ENCODE results near the gene BBIP1.

BBIP1 gene

DNA sequence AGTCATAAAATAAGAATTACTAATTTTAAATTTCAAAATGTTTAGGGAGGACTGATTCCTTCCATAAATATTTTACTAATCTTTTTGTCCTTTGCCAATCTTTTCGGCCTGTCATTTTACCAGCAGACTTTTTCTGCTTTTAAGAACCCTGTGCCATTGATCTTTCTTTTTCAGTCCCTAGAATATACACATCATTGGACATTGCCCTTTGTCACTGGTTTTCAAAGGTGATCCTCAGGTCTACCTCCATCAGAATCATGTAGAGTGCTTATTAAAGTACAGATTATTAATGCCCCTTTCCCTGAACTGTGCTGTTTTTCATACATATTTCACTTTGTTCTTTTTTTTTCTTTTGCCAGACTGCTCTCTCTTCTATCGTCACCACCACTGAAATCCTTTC, 44.2 kb upstream of the BBIP1 start:
- H3K36me3 ChIP-seq (ENCODE audit: low read length): peaks cover 32% of the 10 kb centered on the region; the same call in 1 of the 2 replicates
- H3K27ac ChIP-seq (ENCODE audit: low read depth, low read length): no peak overlapping the region
- H3K79me2 ChIP-seq (ENCODE audit: insufficient read depth, low read length): peaks cover 100% of the 10 kb centered on the region
- peaks cover 59% of the 10 kb centered on the region for H4K20me1 ChIP-seq (ENCODE audit: low read depth, low read length)
- no peak overlapping the region for H2AFZ ChIP-seq (ENCODE audit: low read depth, low read length, severe bottlenecking)
- H3K9ac ChIP-seq (ENCODE audit: low read length): no peak overlapping the region
- no peak overlapping the region for H3K4me2 ChIP-seq (ENCODE audit: low read depth, low read length, poor library complexity, severe bottlenecking)
- no peaks in the 10 kb centered on the region for H3K27me3 ChIP-seq (ENCODE audit: low read length)
- no peak overlapping the region for H3K4me3 ChIP-seq (ENCODE audit: insufficient read depth, low read length, poor library complexity, severe bottlenecking)
- H3K9me2 ChIP-seq (replicated peaks; ENCODE audit: insufficient read depth, low read length): no peaks in the 10 kb centered on the region
- peaks cover 18% of the 10 kb centered on the region; the same call in 1 of the 2 replicates for H3F3A ChIP-seq (ENCODE audit: insufficient read depth)
- H3K9me3 ChIP-seq (ENCODE audit: insufficient read depth, low read length): no peaks in the 10 kb centered on the region
- TF ChIP-seq EZH2phosphoT487 (conservative IDR thresholded peaks at IDR 0.05; ENCODE audit: low read length): no peak
- TF ChIP-seq, protein P1, sequence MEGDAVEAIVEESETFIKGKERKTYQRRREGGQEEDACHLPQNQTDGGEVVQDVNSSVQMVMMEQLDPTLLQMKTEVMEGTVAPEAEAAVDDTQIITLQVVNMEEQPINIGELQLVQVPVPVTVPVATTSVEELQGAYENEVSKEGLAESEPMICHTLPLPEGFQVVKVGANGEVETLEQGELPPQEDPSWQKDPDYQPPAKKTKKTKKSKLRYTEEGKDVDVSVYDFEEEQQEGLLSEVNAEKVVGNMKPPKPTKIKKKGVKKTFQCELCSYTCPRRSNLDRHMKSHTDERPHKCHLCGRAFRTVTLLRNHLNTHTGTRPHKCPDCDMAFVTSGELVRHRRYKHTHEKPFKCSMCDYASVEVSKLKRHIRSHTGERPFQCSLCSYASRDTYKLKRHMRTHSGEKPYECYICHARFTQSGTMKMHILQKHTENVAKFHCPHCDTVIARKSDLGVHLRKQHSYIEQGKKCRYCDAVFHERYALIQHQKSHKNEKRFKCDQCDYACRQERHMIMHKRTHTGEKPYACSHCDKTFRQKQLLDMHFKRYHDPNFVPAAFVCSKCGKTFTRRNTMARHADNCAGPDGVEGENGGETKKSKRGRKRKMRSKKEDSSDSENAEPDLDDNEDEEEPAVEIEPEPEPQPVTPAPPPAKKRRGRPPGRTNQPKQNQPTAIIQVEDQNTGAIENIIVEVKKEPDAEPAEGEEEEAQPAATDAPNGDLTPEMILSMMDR (IDR thresholded peaks at IDR 0.05; ENCODE audit: insufficient read depth, low read length, poor library complexity, severe bottlenecking): no peak

DNA sequence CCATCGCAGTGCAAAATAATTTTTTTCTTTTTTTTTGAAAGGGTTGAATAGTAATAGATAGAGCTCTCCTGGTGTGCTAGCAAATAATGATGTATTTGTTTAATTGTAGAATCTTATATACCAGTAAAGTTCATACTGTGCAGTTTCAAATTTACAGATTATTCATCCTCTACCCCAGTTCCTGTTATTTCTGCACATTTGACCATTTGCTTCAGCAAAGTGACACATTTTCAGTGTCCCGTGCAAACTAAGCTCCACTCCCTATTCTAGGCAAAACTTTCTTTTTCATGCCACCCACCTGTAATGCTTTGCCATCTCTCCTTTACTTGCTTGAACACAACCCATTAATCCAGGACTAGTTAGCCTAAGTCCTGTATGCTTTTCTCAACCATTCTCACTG, 43.5 kb upstream of the BBIP1 start:
- H4K20me1 ChIP-seq (ENCODE audit: low read depth, low read length): peaks cover 51% of the 10 kb centered on the region
- peaks cover 100% of the 10 kb centered on the region for H3K79me2 ChIP-seq (ENCODE audit: insufficient read depth, low read length)
- H3K36me3 ChIP-seq (ENCODE audit: low read length): peaks cover 31% of the 10 kb centered on the region; the same call in 1 of the 2 replicates
- TF ChIP-seq, protein P1 (IDR thresholded peaks at IDR 0.05; ENCODE audit: insufficient read depth, low read length, poor library complexity, severe bottlenecking): no peak
- no peak for TF ChIP-seq EZH2phosphoT487 (conservative IDR thresholded peaks at IDR 0.05; ENCODE audit: low read length)
- no peak overlapping the region for H3K9ac ChIP-seq (ENCODE audit: low read length)
- no peak overlapping the region for H2AFZ ChIP-seq (ENCODE audit: low read depth, low read length, severe bottlenecking)
- H3K27me3 ChIP-seq (ENCODE audit: low read length): no peaks in the 10 kb centered on the region
- no peaks in the 10 kb centered on the region for H3K9me2 ChIP-seq (replicated peaks; ENCODE audit: insufficient read depth, low read length)
- H3F3A ChIP-seq (ENCODE audit: insufficient read depth): peaks cover 18% of the 10 kb centered on the region; the same call in 1 of the 2 replicates
- H3K9me3 ChIP-seq (ENCODE audit: insufficient read depth, low read length): no peaks in the 10 kb centered on the region
- no peak overlapping the region for H3K4me3 ChIP-seq (ENCODE audit: insufficient read depth, low read length, poor library complexity, severe bottlenecking)
- H3K4me2 ChIP-seq (ENCODE audit: low read depth, low read length, poor library complexity, severe bottlenecking): no peak overlapping the region
- H3K27ac ChIP-seq (ENCODE audit: low read depth, low read length): no peak overlapping the region

DNA sequence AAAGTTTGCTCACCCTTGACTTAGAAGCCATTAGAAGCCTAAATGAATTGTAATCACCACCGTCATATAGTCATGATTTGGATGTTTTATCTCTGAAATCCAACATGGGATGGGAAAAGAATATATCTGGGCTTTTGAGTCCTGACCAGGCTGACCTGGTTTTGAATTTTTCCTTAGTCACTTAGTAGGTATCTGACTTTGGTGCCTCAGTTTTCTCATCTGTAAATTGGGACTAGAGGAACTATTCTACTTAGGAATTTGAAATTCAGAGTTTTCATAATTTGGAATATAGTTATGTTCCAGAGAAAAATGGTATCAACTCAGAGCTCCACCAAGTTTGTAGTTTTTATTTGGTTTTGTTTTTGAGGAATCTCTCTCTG, 41.3 kb upstream of the BBIP1 start:
- H2AFZ ChIP-seq (ENCODE audit: low read depth, low read length, severe bottlenecking): no peak overlapping the region
- no peaks in the 10 kb centered on the region for H3K27me3 ChIP-seq (ENCODE audit: low read length)
- TF ChIP-seq, protein P1 (IDR thresholded peaks at IDR 0.05; ENCODE audit: insufficient read depth, low read length, poor library complexity, severe bottlenecking): no peak
- TF ChIP-seq EZH2phosphoT487 (conservative IDR thresholded peaks at IDR 0.05; ENCODE audit: low read length): no peak
- peaks cover 10% of the 10 kb centered on the region; the same call in 1 of the 2 replicates for H3K36me3 ChIP-seq (ENCODE audit: low read length)
- H3K4me3 ChIP-seq (ENCODE audit: insufficient read depth, low read length, poor library complexity, severe bottlenecking): no peak overlapping the region
- no peaks in the 10 kb centered on the region for H3K9me2 ChIP-seq (replicated peaks; ENCODE audit: insufficient read depth, low read length)
- no peak overlapping the region for H3K27ac ChIP-seq (ENCODE audit: low read depth, low read length)
- H3K79me2 ChIP-seq (ENCODE audit: insufficient read depth, low read length): peaks cover 100% of the 10 kb centered on the region
- H3K9me3 ChIP-seq (ENCODE audit: insufficient read depth, low read length): no peaks in the 10 kb centered on the region
- H4K20me1 ChIP-seq (ENCODE audit: low read depth, low read length): peaks cover 37% of the 10 kb centered on the region
- peaks cover 13% of the 10 kb centered on the region; the same call in 1 of the 2 replicates for H3F3A ChIP-seq (ENCODE audit: insufficient read depth)
- H3K9ac ChIP-seq (ENCODE audit: low read length): no peak overlapping the region
- no peak overlapping the region for H3K4me2 ChIP-seq (ENCODE audit: low read depth, low read length, poor library complexity, severe bottlenecking)
